HG02981 (cell line): ENCODE results near the gene KCNE5.
"Not testable (repeated sequence)": the region's sequence is repeated elsewhere in the genome, so short reads cannot be mapped to it uniquely, and the experiment has no call there.

Experiments used
- ATAC-seq: cut with Tn5 transposase; IDR thresholded peaks from one replicate; pipeline ENCODE4 v1.9.1; 2021; ENCODE audit warnings: mild to moderate bottlenecking, moderate library complexity; ENCODE audit not compliant: unreplicated experiment

KCNE5 gene

GRCh38 chrX:109619771-109620170, 5.2 kb downstream of the KCNE5 start:
- peak; percentile 85 for ATAC-seq

GRCh38 chrX:109614951-109615350, 10.0 kb downstream of the KCNE5 start:
- no peak for ATAC-seq

- no peak for ATAC-seq
Measured at GRCh38 chrX:109601486-109601885, 23.5 kb downstream of the KCNE5 start.

- no peak for ATAC-seq
Measured at GRCh38 chrX:109600237-109600651, 24.7 kb downstream of the KCNE5 start.

GRCh38 chrX:109596015-109596414, 29.0 kb downstream of the KCNE5 start:
- ATAC-seq, result no peak

- no peak for ATAC-seq
Measured at GRCh38 chrX:109590176-109590575, 34.8 kb downstream of the KCNE5 start.

GRCh38 chrX:109585488-109585887, 39.5 kb downstream of the KCNE5 start:
- ATAC-seq, result no peak

- ATAC-seq, result no peak
Measured at GRCh38 chrX:109578916-109579315, 46.1 kb downstream of the KCNE5 start.

- no peak for ATAC-seq
Measured at GRCh38 chrX:109577055-109577454, 47.9 kb downstream of the KCNE5 start.

GRCh38 chrX:109576083-109576482, 48.9 kb downstream of the KCNE5 start:
- not testable (repeated sequence) for ATAC-seq
